DOHH2 (cell line): ENCODE measurements around the gene TMEM45B.
"Not testable (repeated sequence)": the region's sequence is repeated elsewhere in the genome, so short reads cannot be mapped to it uniquely, and the experiment has no call there.

Source experiments
- H3F3A ChIP-seq: fragments of 200-600 bp; sonication (generic), shearing (Covaris generic); 2 replicates; pipeline ENCODE4 v1.6.0; 2016; ENCODE audit warnings: antibody characterized with exemption, mild to moderate bottlenecking; ENCODE audit not compliant: control insufficient read depth, insufficient read depth
- H3K27ac ChIP-seq: fragments of 200-600 bp; sonication (generic); 2 replicates; pipeline ENCODE4 v1.5.1; 2014; ENCODE audit warnings: low read depth, mild to moderate bottlenecking, low read length, moderate library complexity
- H3K27me3 ChIP-seq: fragments of 200-600 bp; sonication (generic); 2 replicates; pipeline ENCODE4 v1.6.1; 2014; ENCODE audit warnings: mild to moderate bottlenecking, low read length, mixed read lengths; ENCODE audit not compliant: control insufficient read depth
- H3K36me3 ChIP-seq: fragments of 200-600 bp; sonication (generic); 2 replicates; pipeline ENCODE4 v1.6.1; 2014; ENCODE audit warnings: mild to moderate bottlenecking, low read length, moderate library complexity, mixed read lengths; ENCODE audit not compliant: control insufficient read depth
- H3K4me1 ChIP-seq: fragments of 200-600 bp; sonication (generic); 2 replicates; pipeline ENCODE4 v1.6.1; 2014; ENCODE audit warnings: mild to moderate bottlenecking, low read length, mixed read lengths; ENCODE audit not compliant: control insufficient read depth
- H3K4me2 ChIP-seq: fragments of 200-600 bp; sonication (generic); 2 replicates; pipeline ENCODE4 v1.6.0; 2014; ENCODE audit warnings: mild to moderate bottlenecking, low read length, moderate library complexity
- H3K4me3 ChIP-seq: fragments of 200-600 bp; sonication (generic); 2 replicates; pipeline ENCODE4 v1.5.1; 2014; ENCODE audit warnings: mild to moderate bottlenecking, low read length, mixed read lengths
- H3K79me2 ChIP-seq: fragments of 200-600 bp; sonication (generic); 2 replicates; pipeline ENCODE4 v1.6.1; 2014; ENCODE audit warnings: mild to moderate bottlenecking, low read length, mixed read lengths; ENCODE audit not compliant: control insufficient read depth
- H3K9me2 ChIP-seq: fragments of 200-600 bp; sonication (generic); replicated peaks from 2 replicates; pipeline ENCODE4 v1.6.1; 2014; ENCODE audit warnings: mild to moderate bottlenecking, low read length, mixed read lengths; ENCODE audit not compliant: control insufficient read depth
- H3K9me3 ChIP-seq: fragments of 200-600 bp; sonication (generic); 2 replicates; pipeline ENCODE4 v1.6.1; 2014; ENCODE audit warnings: antibody characterized with exemption, low read length, mixed read lengths; ENCODE audit not compliant: control insufficient read depth, insufficient read depth
- H4K20me1 ChIP-seq: fragments of 200-600 bp; sonication (generic); 2 replicates; pipeline ENCODE4 v1.6.0; 2014; ENCODE audit warnings: low read depth, mild to moderate bottlenecking, antibody characterized with exemption, low read length, moderate library complexity; ENCODE audit not compliant: control insufficient read depth, insufficient read depth
- EZH2phosphoT487 ChIP-seq: fragments of 200-600 bp; sonication (generic); IDR thresholded peaks from 2 replicates; pipeline ENCODE4 v1.6.1; 2017; ENCODE audit warnings: borderline replicate concordance, mild to moderate bottlenecking, antibody characterized with exemption, low read length, moderate library complexity, mixed read lengths
- TF ChIP-seq, protein P1 (sequence below): fragments of 200-600 bp; sonication (generic); IDR thresholded peaks from one replicate; pipeline ENCODE4 v1.5.1; 2014; ENCODE audit warnings: antibody characterized with exemption, mild to moderate bottlenecking, low read depth, low read length; ENCODE audit not compliant: poor library complexity, severe bottlenecking

Gene TMEM45B

DNA sequence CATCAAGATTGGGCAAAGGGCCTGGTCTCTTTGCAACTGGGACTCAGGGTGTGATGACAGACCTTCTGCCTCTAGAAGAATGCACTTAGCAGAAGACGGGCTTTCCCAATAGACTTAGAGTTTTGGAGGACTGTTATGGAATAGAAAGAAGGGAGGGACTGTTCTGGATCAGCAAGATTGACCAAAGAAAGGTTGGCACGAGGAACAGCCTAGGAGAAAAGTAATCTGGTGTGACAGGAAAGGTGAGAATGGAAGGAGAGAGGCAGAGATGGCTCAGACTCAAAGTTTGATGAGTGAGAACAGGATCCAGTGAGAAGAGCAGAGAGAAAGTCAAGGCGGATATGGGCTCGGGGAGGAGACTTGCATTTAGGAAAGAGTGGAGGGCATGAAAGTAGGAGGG, 23.0 kb upstream of the TMEM45B start:
- TF ChIP-seq, protein P1, sequence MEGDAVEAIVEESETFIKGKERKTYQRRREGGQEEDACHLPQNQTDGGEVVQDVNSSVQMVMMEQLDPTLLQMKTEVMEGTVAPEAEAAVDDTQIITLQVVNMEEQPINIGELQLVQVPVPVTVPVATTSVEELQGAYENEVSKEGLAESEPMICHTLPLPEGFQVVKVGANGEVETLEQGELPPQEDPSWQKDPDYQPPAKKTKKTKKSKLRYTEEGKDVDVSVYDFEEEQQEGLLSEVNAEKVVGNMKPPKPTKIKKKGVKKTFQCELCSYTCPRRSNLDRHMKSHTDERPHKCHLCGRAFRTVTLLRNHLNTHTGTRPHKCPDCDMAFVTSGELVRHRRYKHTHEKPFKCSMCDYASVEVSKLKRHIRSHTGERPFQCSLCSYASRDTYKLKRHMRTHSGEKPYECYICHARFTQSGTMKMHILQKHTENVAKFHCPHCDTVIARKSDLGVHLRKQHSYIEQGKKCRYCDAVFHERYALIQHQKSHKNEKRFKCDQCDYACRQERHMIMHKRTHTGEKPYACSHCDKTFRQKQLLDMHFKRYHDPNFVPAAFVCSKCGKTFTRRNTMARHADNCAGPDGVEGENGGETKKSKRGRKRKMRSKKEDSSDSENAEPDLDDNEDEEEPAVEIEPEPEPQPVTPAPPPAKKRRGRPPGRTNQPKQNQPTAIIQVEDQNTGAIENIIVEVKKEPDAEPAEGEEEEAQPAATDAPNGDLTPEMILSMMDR: no peak
- no peak for TF ChIP-seq EZH2phosphoT487

DNA sequence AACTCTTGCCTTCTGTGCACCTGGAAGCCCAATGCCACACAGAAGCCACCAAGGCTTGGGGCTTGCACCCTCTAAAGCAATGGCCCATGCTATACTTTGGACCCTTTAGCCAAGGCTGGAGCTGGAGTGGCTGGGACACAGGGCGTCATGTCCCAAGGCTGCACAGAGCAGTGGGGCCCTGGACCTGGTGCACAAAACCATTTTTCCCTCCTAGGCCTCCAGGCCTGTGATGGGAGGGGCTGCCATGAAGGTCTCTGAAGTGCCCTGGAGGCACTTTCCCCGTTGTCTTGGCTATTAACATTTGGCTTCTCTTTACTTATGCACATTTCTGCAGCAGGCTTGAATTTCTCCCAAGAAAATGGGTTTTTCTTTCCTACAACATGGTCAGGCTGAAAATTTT, 20.6 kb upstream of the TMEM45B start:
- Histone ChIP-seq H3K4me1 (no peaks in the 10 kb centered on the region), H3F3A (no peaks in the 10 kb centered on the region), H3K79me2 (no peaks in the 10 kb centered on the region), H3K9me2 (no peaks in the 10 kb centered on the region), H3K36me3 (no peaks in the 10 kb centered on the region), H3K4me3 (no peak overlapping the region), H4K20me1 (no peaks in the 10 kb centered on the region), H3K4me2 (no peak overlapping the region), H3K27me3 (peaks cover 8% of the 10 kb centered on the region; the same call in 1 of the 2 replicates), H3K9me3 (peaks cover 5% of the 10 kb centered on the region; the same call in 1 of the 2 replicates), H3K27ac (no peak overlapping the region)
- no peak for TF ChIP-seq EZH2phosphoT487
- TF ChIP-seq, protein P1: no peak

More for the DNA sequence above, 23.0 kb upstream of the TMEM45B start:
- H3K4me2 ChIP-seq: no peak overlapping the region
- H3K36me3 ChIP-seq: no peaks in the 10 kb centered on the region
- no peaks in the 10 kb centered on the region for H3K79me2 ChIP-seq
- peaks cover 8% of the 10 kb centered on the region; the same call in 1 of the 2 replicates for H3K27me3 ChIP-seq
- H3F3A ChIP-seq: no peaks in the 10 kb centered on the region
- no peaks in the 10 kb centered on the region for H3K4me1 ChIP-seq
- no peaks in the 10 kb centered on the region for H3K9me2 ChIP-seq
- no peaks in the 10 kb centered on the region for H3K9me3 ChIP-seq
- H3K27ac ChIP-seq: no peak overlapping the region
- H3K4me3 ChIP-seq: no peak overlapping the region
- H4K20me1 ChIP-seq: no peaks in the 10 kb centered on the region

DNA sequence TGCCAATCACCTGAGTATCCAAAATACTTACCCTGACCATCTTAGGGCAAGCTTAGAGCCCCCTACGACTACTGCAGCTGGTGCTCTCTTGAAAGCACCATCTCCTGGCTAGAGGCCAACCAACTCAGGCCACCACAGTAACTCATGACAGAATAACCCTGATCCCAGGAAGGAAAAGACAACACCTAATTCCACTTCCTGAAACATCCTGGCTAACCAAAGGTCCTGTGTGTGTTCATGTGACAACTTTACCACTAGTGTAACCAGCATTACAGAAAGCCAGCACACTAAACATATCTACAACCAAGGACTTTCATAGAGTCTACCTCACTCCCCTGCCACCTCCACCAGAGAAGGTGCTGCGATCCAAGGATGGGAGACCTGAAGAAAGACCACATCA, 17.4 kb upstream of the TMEM45B start:
- Histone ChIP-seq H3F3A (no peaks in the 10 kb centered on the region), H3K27ac (no peak overlapping the region), H3K36me3 (no peaks in the 10 kb centered on the region), H3K4me1 (no peaks in the 10 kb centered on the region), H3K79me2 (no peaks in the 10 kb centered on the region), H3K4me3 (no peak overlapping the region), H3K27me3 (peaks cover 3% of the 10 kb centered on the region; the same call in 1 of the 2 replicates), H3K4me2 (no peak overlapping the region), H4K20me1 (no peaks in the 10 kb centered on the region), H3K9me2 (no peaks in the 10 kb centered on the region), H3K9me3 (peaks cover 5% of the 10 kb centered on the region)
- TF ChIP-seq, protein P1: no peak
- no peak for TF ChIP-seq EZH2phosphoT487

DNA sequence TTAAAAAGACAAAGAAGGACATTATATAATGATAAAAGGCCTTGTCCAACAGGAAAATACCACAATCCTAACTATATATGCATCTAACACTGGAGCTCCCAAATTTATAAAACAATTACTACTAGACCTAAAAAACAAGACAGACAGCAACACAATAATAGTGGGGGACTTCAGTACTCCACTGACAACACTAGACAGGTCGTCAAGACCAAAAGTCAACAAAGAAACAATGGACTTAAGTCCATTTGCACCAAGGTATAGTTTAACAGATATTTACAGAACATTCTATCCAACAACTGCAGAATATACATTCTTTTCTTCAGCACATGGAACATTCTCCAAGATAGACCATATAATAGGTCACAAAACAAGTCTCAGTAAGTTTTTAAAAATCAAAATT, 15.5 kb upstream of the TMEM45B start:
- not testable (repeated sequence) for H3K4me1 ChIP-seq, H3F3A ChIP-seq, H3K27ac ChIP-seq, H3K36me3 ChIP-seq, H3K27me3 ChIP-seq, H3K9me2 ChIP-seq, H3K4me3 ChIP-seq, H4K20me1 ChIP-seq, H3K9me3 ChIP-seq, H3K4me2 ChIP-seq, H3K79me2 ChIP-seq
